NAMALWA (cell line): Measurements from ENCODE around the gene F7.

Experiments
- DNase-seq: peaks from one replicate; pipeline ENCODE4 v3.0.0-alpha.2; 2015; ENCODE audit warnings: low spot score

F7 gene

DNA sequence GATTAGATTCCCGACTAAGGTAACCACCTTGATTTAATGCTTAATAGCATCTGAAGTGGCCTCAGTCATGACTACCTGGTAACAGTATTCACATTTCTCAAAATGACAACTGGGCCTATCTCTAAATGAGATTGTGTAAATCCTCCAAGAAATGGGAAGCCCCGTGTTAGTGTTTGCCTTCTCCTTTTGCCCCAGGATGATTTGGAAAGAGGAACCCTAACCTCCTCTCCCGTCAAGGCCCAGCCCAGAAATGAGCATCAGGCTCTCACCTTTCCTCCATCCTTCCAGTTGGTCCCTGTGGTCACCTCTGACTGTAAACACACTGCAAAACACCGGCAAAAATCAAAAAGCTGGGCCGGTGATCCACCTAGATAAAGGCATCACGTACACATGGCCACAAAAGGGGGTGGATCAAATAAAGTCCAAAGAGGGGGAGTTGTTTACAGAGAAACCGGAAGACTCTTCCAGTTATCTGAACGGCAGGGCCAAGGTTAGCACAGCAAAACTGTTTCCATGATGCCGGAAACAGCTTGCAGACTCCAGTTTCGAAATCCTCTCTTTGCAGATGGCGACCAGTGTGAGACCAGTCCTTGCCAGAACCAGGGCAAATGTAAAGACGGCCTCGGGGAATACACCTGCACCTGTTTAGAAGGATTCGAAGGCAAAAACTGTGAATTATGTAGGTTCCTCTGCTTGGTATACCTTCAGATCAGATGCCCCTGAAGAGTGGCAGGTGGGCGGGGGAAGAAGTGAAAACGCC is 33.4 kb downstream of the F7 start:
- no peak for DNase-seq

DNA sequence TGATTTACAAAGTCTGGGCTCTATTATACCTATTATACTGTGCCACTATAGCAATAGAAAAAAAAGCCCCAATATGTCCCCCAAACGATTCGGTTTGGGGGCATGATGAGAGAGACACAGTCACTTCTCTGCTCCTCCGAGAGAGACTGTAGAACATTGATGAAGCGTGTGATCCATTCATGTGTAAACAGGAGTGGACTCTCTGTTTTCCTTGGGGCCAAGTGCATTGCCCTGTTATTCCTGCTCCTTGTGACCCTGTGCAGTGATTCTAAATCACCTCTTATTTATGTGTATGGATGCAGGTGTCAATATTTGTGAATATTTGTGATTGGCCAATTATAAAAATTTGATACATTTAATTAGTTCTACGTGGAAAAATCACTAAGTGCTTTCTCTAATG is 34.0 kb downstream of the F7 start:
- DNase-seq = no peak

DNA sequence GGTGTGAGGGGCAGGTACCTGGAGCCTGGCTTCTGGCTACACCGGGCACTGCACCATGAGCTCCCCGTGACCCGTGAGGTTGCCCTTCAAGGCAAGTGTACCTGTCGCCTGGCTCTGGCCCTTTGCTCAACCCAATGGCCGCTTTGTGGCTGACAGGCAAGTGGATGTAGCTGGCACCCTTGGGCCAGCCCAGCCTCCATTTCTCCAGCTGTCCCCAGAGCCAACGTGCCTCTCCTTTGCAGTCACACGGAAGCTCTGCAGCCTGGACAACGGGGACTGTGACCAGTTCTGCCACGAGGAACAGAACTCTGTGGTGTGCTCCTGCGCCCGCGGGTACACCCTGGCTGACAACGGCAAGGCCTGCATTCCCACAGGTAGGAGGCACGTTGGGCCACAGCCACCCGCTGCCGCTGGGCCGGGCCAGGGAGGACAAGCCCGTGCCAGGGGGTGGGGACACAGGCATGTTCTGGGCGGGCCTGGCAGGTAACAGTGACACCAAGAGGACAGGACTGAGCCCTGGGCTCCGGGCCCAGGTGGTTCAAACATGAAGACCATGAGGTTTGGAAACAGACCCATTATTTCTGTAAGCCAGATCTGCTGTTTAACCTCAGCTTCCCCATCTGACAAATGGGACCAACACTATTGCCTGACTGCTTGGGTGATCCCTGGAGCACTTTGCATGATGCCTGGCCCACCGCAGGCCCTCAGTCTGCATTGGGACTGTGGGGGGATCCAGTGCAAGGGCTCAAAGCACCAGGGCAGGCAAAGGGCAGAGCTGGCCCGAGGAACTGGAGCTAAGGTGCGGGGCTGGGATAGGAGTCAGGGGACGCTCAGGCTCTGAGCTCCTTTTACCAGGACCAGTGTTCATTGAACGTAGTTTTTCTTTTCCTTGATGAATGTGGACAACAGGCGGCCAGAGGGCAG is 35.3 kb downstream of the F7 start:
- no peak for DNase-seq

DNA sequence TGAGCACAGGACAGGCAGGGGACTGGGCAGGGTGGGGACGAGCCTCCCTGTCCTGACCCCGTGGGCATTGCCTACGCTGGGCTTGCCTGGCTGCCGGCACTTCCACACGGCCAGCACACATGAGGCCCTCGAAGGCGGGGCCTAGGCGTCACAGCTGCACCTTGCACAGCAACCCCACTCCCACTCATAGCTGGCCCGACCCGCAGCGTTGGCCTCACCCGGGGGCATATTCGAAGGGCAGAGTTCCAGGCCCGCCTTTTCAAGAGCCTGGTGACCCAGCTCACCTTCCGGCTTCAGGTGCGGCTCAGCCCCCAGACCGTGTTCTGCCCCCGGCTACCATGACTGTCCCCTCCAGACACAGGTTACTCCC is 36.0 kb downstream of the F7 start:
- DNase-seq = no peak

DNA sequence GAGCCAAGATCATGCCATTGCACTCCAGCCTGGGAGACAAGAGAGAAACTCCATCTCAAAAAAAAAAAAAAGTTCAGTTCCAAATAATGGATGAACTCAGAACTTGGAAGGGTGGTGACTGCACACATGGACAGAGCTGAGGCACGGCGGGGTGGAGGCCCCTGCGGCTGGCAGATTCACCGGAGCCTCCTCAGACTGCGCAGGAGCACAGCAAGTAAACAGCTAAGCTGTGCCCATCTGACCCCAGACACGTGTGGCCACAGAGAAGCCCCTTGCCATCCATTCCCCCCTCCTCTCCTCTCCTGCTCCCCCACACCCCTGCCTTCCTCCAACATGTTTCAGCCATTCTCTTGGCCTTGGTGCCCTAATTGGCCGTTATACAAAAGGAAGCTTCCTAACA is 37.3 kb downstream of the F7 start:
- no peak for DNase-seq

DNA sequence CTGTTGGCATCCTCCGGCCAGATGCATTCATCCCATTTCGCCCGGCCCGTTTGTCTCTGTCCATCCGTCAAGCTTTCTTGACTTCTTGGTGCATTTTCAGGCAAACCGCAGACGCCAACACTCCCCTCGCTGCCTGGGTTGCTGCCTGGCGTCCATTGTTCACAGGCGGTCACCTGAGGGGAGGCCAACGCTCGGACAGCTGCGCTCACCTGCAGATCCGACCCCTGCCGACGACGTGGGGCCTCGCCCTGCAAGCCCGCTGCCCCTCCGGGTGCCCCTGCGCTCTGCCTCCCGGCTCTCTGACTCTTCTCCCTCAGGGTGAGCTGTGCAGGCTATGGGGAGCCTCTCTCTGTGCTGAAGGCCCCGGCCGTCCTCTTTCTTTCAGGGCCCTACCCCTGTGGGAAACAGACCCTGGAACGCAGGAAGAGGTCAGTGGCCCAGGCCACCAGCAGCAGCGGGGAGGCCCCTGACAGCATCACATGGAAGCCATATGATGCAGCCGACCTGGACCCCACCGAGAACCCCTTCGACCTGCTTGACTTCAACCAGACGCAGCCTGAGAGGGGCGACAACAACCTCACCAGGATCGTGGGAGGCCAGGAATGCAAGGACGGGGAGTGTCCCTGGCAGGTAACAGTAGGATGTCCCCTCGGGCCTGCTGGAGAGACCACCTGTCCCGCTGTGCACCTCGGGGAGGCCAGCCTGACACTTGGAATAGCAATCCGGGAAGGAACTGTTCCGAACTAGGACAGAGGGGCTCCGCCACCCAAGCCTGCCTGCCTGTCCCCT is 38.1 kb downstream of the F7 start:
- DNase-seq = no peak

DNA sequence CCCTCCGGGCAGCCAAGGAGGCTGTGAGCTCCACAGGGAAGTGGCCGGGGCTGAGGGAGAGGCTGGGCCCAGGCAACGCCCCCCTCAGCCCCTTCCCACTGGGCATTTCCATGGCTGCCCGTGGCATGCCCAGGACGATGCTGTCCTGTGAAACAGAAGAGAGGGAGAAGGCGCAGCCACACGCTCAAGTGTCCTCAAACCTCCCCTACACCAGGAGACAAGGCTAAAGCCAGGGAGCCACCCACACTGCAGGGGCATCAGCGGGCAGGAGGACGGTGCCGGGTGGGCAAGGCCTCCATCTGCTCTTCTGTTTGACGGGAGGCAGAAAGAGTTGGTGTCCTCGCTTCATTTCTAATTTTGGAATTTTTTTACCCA is 38.7 kb downstream of the F7 start:
- no peak for DNase-seq

DNA sequence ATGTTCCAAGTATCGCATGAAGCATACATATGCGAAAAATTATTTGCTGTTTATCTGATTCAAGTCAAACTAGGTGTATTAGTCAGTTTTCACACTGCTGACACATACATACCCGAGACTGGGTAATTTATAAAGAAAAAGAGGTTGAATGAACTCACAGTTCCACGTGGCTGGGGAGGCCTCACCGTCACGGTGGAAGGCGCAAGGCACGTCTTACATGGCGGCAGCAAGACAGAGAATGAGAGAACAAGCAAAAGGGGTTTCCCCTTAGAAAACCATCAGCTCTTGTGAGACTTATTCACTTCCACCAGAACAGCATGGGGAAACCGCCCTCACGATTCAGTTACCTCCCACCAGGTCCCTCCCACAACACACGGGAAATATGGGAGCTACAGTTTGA is 39.9 kb downstream of the F7 start:
- DNase-seq = no peak

DNA sequence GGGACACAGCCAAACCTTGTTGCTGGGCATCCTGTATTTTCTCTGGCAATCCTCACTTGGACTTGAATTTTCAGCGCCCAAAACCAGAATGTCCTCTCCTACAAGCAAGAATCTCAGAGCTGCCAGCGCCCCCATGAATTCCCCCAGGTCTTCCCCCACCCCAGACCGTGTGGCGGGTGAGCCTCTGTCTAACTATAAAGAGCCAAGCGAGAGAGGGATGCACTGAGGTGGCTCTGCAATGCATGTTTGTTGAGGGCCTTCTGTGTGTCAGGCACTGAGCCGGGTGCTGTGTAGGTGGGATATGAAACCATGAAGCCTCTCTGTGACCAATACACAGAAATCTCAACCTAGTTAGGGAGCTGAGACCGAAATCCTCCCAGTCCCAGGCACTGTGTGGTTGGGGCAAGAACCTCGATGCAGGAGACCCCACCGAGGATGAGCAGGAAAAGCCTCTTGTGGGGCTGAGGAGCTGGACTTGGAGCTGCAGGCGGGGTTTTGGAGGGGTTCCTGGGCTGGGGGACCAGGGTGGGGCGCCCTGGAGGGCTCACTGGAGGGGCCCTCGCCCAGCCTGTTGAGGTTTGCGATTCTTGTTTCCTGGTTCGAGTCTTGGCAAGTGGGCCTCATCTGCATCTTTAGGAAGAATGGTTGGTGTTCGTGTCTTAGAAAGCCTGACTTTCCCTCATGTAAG is 40.5 kb downstream of the F7 start:
- DNase-seq = no peak

DNA sequence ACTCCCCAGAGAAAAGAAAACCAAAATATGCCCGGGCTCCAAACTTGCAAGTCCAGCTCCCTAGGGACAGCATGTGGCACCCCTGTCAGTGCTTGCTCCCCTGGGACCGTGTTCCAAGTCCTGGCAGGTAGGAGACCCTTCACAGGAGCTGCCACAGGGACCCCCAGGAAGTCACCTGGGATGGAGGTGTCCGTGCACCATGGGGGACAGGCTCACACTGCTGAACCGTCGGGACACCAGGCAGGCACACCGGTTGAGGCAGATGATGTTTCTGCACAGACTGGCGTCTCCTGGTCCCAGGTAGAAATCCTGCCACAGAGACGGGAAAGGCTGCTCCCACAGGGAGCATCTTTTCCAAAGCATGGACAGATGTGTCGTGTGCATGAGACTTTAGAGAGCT is 41.2 kb downstream of the F7 start:
- no peak for DNase-seq

DNA sequence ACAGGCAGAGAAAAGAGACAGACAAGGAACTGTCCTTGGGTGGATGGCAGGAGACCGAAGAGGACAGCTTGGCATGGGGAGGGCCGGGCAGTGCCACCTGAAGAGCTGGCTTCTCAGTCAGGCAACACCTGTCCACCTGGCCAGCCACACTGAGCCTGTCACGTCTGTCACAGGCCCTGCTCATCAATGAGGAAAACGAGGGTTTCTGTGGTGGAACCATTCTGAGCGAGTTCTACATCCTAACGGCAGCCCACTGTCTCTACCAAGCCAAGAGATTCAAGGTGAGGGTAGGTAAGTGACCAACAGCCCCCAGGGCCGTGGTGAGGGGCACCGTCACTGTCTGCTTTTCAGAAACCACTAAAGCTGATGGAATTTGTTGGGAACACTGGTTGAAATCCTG is 41.6 kb downstream of the F7 start:
- DNase-seq = no peak

DNA sequence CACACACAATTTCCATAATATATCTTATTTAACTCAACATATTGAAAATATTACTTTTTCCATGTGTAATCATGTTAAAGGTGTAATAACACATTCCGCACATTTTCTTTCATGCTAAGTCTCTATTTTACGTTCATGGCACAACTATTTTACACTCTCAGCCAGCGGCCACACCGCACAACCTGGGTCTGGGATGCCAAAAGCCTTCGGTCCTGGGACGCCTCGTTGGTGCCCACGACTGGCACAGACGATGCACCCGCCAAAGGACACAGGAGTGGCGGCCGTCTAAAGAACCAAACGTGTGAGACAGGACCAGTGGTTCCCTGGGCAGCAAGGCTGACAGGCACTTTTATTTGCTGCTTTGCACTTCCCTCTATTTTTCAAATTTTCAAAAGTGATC is 42.8 kb downstream of the F7 start:
- DNase-seq = no peak

DNA sequence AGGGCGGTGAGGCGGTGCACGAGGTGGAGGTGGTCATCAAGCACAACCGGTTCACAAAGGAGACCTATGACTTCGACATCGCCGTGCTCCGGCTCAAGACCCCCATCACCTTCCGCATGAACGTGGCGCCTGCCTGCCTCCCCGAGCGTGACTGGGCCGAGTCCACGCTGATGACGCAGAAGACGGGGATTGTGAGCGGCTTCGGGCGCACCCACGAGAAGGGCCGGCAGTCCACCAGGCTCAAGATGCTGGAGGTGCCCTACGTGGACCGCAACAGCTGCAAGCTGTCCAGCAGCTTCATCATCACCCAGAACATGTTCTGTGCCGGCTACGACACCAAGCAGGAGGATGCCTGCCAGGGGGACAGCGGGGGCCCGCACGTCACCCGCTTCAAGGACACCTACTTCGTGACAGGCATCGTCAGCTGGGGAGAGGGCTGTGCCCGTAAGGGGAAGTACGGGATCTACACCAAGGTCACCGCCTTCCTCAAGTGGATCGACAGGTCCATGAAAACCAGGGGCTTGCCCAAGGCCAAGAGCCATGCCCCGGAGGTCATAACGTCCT is 43.4 kb downstream of the F7 start:
- DNase-seq = no peak

DNA sequence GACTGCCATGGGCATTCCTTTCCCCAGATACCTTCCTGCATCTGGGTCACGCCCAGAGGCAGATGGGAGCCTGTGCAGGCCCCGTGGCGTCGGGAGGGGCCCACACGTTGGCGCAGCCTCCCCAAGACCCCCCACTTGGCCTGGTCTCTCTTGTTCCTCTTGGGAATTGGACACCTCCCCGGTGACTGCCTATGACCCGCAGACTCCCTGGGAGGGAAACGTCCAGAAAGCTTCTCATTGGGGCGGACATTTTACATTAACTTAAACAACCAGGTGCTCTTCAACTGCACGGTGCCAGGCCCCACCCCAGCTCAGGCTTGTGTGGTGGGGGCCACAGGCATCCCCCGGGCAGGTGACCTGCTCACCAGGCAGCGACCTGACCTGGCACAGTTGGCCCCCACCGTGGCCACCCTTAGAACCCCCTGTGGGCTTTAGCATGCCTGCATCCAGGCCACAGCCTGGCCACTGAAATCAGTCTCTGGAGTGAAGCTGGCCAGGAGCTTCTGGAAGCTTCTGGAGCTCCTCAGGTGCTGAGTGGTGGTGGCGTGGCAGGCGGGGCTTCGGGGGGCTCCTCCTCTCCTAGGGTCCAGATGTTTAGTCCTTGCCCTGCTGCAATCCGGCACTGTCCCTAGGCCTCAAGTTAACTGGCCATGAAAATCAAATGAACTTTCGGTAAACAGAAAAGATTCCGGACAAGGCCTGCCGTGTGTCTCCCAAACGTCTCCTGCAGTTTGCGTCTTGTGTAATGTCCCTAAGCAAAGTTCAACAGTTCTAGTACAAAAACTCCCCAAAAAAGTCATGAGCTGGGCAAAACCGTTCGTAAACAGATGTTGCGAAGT is 44.3 kb downstream of the F7 start:
- DNase-seq = no peak

DNA sequence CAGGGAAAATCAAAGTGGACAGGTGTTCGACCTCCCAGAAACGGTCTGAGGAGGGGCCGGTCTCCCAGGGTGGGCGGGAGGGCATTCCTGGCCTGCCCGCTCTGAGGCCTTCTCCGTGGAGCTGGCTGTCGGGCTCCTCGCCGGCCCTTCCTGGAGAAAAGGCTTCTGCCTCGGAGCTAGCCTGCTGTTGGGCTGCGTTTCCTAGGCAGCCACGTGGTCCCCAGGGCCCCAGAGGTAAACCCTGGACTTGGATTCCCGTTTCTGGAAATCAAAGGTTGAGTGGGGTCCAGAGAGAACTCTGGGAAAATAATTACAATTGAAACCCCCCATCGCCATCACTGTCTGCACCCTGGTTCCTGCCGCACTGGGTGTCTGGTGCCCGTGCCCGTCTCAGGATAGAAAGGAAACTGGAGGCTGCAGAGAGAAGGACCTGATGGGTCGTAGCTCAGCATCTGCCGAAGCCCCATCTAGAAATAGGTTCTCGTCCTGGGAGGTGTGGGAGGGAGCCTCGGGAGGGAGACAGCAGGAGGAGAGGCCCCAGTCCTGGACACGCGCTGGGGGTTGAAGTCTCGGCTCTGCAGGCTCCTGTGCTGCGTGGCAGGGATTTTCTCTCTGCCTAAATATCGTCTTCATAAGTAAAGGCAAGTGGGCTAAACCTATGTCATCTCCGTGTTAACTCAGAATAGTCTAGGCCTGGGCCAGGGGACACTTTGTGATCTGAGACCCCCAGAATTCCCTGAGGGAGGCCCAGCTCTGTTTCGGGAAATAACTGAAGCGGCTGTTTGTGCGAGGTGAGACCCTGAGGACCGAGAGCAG is 45.2 kb downstream of the F7 start:
- DNase-seq = no peak

DNA sequence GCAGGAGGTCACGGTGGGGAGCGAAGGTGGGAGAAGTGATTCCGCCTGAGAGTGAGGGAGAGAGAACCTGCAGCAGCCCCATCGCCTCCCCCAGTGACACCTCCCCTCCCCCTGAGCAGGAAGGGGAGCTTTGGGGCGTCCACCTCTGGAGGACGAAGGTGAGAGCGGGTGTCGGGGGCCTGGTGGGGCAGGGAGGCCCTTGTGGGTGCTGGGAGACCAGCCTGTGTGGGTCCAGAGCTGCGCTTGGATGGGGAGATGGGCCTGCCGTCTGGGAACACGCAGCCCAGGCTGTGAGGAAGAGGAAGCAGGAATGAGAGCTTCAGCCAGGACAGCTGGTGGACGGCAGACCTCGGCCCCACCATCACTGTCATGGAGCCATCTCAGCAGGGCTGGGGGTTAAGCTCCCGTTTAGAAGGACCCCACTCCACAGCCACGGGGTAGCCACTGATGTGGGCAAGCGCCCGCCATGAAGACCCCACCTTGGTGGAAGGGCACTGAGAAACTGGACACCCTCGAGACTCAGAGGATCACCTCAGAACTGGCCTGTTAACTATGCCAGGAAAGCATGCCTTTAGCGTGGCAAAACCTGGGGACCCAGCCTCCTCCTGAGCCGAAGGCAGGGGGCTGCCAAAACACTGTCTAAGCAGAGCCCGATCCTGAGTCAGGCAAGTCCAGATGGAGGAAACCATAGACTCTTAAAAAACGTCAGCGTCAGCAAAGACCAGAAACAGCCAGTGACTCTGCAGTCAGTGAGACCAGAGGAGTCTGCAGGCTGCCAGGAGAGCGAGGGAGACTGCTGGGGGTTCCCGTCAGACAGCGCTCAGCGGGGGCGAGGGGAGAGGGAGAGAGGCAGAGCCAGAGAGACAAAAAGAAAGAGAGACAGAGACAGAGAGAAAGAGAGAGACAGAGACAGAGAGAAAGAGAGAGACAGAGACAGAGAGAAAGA is 46.4 kb downstream of the F7 start:
- peak; percentile 43 for DNase-seq

DNA sequence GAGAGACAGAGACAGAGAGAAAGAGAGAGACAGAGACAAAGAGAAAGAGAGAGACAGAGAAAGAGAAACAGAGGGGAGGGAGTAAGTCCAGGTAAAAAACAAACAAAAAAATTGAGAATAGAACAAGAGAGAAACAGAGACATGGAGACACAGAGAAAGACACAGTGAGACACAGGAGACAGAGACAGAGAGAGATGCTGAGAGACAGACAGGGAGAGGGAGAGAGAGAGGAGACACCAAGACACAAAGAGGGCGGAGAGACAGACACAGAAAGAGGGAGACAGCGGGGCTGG is 47.0 kb downstream of the F7 start:
- no peak for DNase-seq

DNA sequence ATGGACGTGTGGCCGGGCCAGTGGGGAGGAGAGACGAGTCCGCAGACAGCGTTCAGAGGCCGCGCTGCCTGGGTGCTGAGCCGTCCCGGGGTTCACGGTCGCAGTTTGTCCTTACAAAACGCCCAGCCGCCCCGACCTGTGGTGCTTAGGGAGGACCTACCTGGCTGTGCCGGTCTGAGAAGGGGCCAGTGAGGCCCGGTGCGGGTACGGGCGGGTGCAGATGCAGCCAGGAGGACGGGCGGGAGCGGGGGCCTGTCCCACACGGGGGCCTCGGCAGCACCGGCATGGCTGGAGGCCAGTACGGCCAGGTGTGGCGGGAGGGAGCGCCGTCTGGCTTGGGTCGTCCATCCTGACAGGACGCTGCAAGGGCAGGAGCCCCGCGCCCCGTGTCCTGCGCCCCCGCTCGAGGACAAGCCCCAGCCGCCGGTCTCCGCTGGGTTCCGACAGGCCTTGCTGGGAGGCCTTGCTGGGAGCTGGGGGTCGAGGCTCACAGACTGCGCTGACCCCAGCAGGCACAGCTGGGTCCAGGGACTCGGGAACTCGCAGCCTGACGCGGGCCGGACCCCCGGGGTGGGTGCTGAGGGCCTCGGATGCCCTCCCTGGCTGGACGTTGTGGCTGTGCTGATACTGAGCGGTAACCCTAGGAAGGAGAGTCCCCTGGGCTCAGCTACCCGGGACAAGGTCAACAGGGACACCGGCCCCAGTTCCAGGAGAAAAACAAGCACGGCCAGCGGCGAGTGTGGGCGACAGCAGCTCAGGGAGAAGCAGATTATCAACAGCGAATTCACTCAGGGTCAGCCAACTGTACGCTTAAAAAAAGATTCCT is 47.6 kb downstream of the F7 start:
- DNase-seq = no peak
